CD4-positive, alpha-beta T cell (primary cell): ENCODE results near the gene FGD1. TPM values are rescaled to one million over a fixed set of nuclear protein-coding genes. Genes with fewer than 3 reads are reported as not detected.

Source experiments
- ATAC-seq: fragments of 200-7000 bp; cut with Tn5 transposase; one replicate; pipeline ENCODE4 v1.10.0; 2022; ENCODE audit warnings: mild to moderate bottlenecking; ENCODE audit not compliant: poor library complexity
- CTCF ChIA-PET: fragments of 350-600 bp; sonication (Branson Sonifier 250); formaldehyde crosslinking; loops from one replicate; lab custom pipeline; 2021; ENCODE audit warnings: antibody characterized with exemption, inconsistent platforms; lab: Charles Lee
- POLR2A ChIA-PET: fragments of 350-600 bp; sonication (Branson Sonifier 250); formaldehyde crosslinking; loops from one replicate; lab custom pipeline; 2021; ENCODE audit warnings: antibody characterized with exemption, inconsistent platforms; lab: Charles Lee
- DNase-seq, 14 experiments: peaks; one replicate each; pipeline ENCODE4 v3.0.0-alpha.2; 2013 to 2020; ENCODE audit warnings: mixed read lengths in 2 of 14
- H3K27ac ChIP-seq, 2 donors: one replicate each; pipeline versions ENCODE4 v1.5.1 to v1.7.0; 2013; ENCODE audit warnings: low read length in 2 of 2, low read depth in 1 of 2, mild to moderate bottlenecking in 1 of 2
- H3K27me3 ChIP-seq, 2 experiments: 1 replicate in 1 of 2; 2 replicates in 1 of 2; pipeline versions ENCODE4 v1.6.1 to v1.7.0; 2013; ENCODE audit warnings: low read length in 2 of 2, control low read depth in 1 of 2, mild to moderate bottlenecking in 1 of 2, moderate library complexity in 1 of 2; ENCODE audit not compliant: insufficient read depth in 2 of 2, control insufficient read depth in 1 of 2
- H3K36me3 ChIP-seq: one replicate; pipeline ENCODE4 v1.6.1; 2013; ENCODE audit warnings: low read length, control low read depth; ENCODE audit not compliant: insufficient read depth
- H3K4me1 ChIP-seq: one replicate; pipeline ENCODE4 v1.6.1; 2013; ENCODE audit warnings: low read length, control low read depth; ENCODE audit not compliant: insufficient read depth
- H3K4me3 ChIP-seq: one replicate; pipeline ENCODE4 v1.5.1; 2013; ENCODE audit warnings: mild to moderate bottlenecking, low read length, moderate library complexity
- H3K9me3 ChIP-seq, 2 experiments: 1 replicate in 1 of 2; 2 replicates in 1 of 2; pipeline versions ENCODE4 v1.6.1 to v1.7.0; 2013; ENCODE audit warnings: low read length in 2 of 2, mild to moderate bottlenecking in 2 of 2, control low read depth in 1 of 2, moderate library complexity in 1 of 2; ENCODE audit not compliant: control insufficient read depth in 1 of 2, insufficient read depth in 1 of 2
- H3K27ac Mint-ChIP-seq: one replicate; pipeline ENCODE4 v1.8.0; 2020; ENCODE audit warnings: mixed read lengths
- H3K27me3 Mint-ChIP-seq: one replicate; pipeline ENCODE4 v1.8.0; 2021; ENCODE audit warnings: mixed read lengths
- H3K36me3 Mint-ChIP-seq: one replicate; pipeline ENCODE4 v1.8.0; 2021; ENCODE audit warnings: low read depth, mixed read lengths
- H3K4me1 Mint-ChIP-seq: one replicate; pipeline ENCODE4 v1.8.0; 2021; ENCODE audit warnings: low read depth, mixed read lengths
- H3K4me3 Mint-ChIP-seq: one replicate; pipeline ENCODE4 v1.8.0; 2020; ENCODE audit warnings: mild to moderate bottlenecking, mixed read lengths
- H3K9me3 Mint-ChIP-seq: one replicate; pipeline ENCODE4 v1.8.0; 2020; ENCODE audit warnings: mixed read lengths
- CTCF ChIP-seq: fragments of 200-600 bp; IDR thresholded peaks from one replicate; pipeline ENCODE4 v1.8.0; 2022; ENCODE audit warnings: antibody characterized with exemption, mild to moderate bottlenecking
- intact Hi-C, 2 experiments: fragments of 100-400 bp; cut with DNase I in 1 of 2; cut with micrococcal nuclease in 1 of 2; formaldehyde crosslinking; loops; one replicate each; pipeline versions ENCODE4 v1.15.1 to v1.9.0; 2023 to 2025; cut with DNase I, micrococcal nuclease
- total RNA-seq, 174 experiments: library from RNA in 2 of 174; stranded (reverse) in 2 of 174; gene quantifications; one replicate each; pipeline ENCODE4 v1.2.3 and lab custom pipeline; 2021 to 2026

The FGD1 gene
- total RNA-seq, 2 experiments from 2014 or later: 0.06 TPM; not detected in 1

DNA sequence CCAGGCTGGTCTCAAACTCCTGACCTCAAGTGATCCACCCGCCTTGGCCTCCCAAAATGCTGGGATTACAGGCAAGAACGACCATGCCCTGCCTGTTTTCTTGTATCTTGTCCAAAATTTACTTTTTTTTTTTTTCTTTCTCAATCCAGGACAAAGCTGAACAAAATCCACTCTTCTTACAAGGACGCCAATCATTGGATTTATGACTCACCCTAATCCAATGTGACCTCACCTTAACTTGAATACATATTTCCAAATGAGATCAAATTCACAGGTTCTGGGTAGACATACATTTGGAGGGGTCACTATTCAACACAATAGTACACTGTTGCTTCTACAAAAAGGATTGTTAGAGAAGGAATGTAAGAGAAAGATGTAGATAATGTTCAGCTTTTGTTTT, 73.9 kb downstream of the FGD1 start:
- CTCF ChIA-PET: no interaction called here
- intact Hi-C loops: loop anchor here in 1 of 2 experiments (10.0 kb wide), 1 partner anchor 363 kb away; no protein-coding TSS in a partner anchor
- no peak for ATAC-seq

DNA sequence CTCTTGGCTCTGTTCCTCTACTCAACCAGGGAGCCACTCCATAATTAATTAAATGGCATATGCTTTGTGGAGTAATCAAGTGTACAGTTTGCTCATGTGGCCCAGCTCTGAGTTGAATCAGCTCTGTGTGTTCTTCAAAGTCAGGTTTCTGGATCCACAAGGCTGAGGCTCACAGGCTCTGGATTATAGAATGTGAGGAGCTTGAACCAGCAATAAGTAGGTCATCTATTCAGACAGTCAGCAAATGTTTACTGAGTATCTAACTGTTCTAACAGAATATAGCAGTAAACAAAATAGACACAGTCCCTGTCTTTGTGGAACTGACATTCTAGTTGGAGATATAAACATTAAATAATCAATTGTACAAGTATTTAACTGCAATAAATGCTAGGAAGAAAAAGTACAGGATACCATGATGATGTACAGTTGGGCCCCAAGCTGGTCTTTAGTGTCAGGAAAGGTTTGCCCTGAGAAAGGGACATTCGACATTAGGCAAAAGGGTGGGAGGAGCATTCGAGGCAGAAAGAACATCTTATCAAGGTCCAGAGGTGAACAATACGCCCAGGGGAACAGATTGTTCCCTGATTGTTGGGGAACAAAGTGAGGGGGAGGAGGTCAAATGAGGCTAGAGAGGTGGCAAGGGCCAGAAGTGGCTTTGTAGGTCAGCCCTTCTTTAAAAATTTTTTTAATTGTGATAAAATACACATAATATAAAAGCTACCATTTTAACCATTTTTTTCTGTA, 76.3 kb downstream of the FGD1 start:
- no peak overlapping the region for H3K4me3 Mint-ChIP-seq
- ChIA-PET CTCF (no interaction called here), POLR2A (no interaction called here)
- Histone ChIP-seq H3K36me3 (no peaks in the 10 kb centered on the region), H3K27ac (no peak overlapping the region), H3K4me1 (peaks cover 6% of the 10 kb centered on the region), H3K27me3 (peaks cover 0 to 3% of the 10 kb centered on the region in 2 experiments), H3K4me3 (no peak overlapping the region), H3K9me3 (no peaks in the 10 kb centered on the region)
- intact Hi-C loops: loop anchor here in 1 of 2 experiments (10.0 kb wide), 1 partner anchor 365 kb away; no protein-coding TSS in a partner anchor
- H3K27ac Mint-ChIP-seq: no peak overlapping the region
- DNase-seq (no peak), ATAC-seq (no peak)
- peaks cover 23% of the 10 kb centered on the region for H3K27me3 Mint-ChIP-seq
- TF ChIP-seq CTCF: no peak
- no peaks in the 10 kb centered on the region for H3K4me1 Mint-ChIP-seq
- H3K36me3 Mint-ChIP-seq: no peaks in the 10 kb centered on the region
- H3K9me3 Mint-ChIP-seq: no peaks in the 10 kb centered on the region

More for the DNA sequence above, 73.9 kb downstream of the FGD1 start:
- DNase-seq: no peak
- Mint-ChIP-seq H3K4me1 (no peaks in the 10 kb centered on the region), H3K27me3 (peaks cover 6% of the 10 kb centered on the region), H3K9me3 (no peaks in the 10 kb centered on the region), H3K27ac (no peak overlapping the region), H3K36me3 (no peaks in the 10 kb centered on the region), H3K4me3 (no peak overlapping the region)
- peaks cover 0 to 3% of the 10 kb centered on the region in 2 experiments for H3K27me3 ChIP-seq
- no peaks in the 10 kb centered on the region for H3K36me3 ChIP-seq
- POLR2A ChIA-PET: no interaction called here
- H3K9me3 ChIP-seq: no peaks in the 10 kb centered on the region
- no peak overlapping the region for H3K27ac ChIP-seq
- no peak for TF ChIP-seq CTCF
- H3K4me1 ChIP-seq: no peaks in the 10 kb centered on the region
- no peak overlapping the region for H3K4me3 ChIP-seq

DNA sequence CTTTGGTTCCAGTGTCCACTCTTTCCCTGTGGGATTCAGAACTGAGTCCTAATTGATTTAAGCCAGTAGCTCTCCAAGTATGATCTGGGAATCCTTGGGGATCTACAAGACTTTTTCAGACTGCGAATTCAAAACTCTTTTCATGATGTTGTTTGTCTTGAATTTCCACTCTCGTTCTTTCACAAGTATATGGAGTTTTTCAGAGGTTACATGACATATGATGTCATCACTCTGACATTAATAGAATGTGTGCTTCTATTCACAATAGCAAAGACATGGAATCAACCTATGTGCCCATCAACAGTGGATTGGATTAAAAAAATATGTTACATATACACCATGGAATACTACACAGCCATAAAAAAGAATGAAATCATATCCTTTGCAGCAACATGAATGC, 79.1 kb downstream of the FGD1 start:
- H3K4me1 Mint-ChIP-seq: no peaks in the 10 kb centered on the region
- no peak for ATAC-seq
- Histone ChIP-seq H3K4me1 (peaks cover 6% of the 10 kb centered on the region), H3K9me3 (no peaks in the 10 kb centered on the region), H3K36me3 (no peaks in the 10 kb centered on the region), H3K27me3 (peaks cover 0 to 3% of the 10 kb centered on the region in 2 experiments), H3K4me3 (no peak overlapping the region), H3K27ac (no peak overlapping the region)
- TF ChIP-seq CTCF: no peak
- no peak overlapping the region for H3K27ac Mint-ChIP-seq
- no peaks in the 10 kb centered on the region for H3K36me3 Mint-ChIP-seq
- ChIA-PET CTCF (no interaction called here), POLR2A (no interaction called here)
- H3K9me3 Mint-ChIP-seq: no peaks in the 10 kb centered on the region
- DNase-seq: no peak
- no peak overlapping the region for H3K4me3 Mint-ChIP-seq
- intact Hi-C loops: no loop called here
- H3K27me3 Mint-ChIP-seq: peaks cover 26% of the 10 kb centered on the region
